HG02840 (cell line): ENCODE data around the gene INPP5A.
"Not testable (repeated sequence)": the region's sequence is repeated elsewhere in the genome, so short reads cannot be mapped to it uniquely, and the experiment has no call there.

ENCODE experiments used
- ATAC-seq: cut with Tn5 transposase; IDR thresholded peaks from one replicate; pipeline ENCODE4 v1.9.1; 2021; ENCODE audit warnings: mild to moderate bottlenecking, moderate library complexity, moderate number of reproducible peaks; ENCODE audit not compliant: unreplicated experiment, low FRiP score

INPP5A gene

GRCh38 chr10:132770061-132771021 lies 232.8 kb downstream of the INPP5A start:
- no peak for ATAC-seq

DNA sequence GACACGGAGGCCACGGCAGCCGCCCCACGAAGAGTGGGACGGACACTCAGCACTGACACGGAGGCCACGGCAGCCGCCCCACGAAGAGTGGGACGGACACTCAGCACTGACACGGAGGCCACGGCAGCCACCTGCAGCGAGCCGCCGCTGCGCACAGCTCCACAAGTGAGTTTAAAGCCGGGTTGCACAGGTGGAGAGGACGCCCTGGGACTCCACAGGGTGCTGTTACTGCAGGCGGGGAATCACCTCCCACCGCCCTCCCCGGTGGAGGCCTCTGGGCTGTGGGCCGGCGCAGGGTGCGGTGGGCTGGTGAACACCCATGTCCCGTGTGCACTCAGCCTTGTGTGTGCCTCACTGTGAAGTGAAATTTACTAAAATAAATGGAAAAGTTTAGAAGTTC lies 235.2 kb downstream of the INPP5A start:
- ATAC-seq, result not testable (repeated sequence)

- no peak for ATAC-seq
These were observed 236.8 kb downstream of the INPP5A start for GRCh38 chr10:132774181-132774901.

GRCh38 chr10:132774902-132775863 lies 237.6 kb downstream of the INPP5A start:
- no peak for ATAC-seq

DNA sequence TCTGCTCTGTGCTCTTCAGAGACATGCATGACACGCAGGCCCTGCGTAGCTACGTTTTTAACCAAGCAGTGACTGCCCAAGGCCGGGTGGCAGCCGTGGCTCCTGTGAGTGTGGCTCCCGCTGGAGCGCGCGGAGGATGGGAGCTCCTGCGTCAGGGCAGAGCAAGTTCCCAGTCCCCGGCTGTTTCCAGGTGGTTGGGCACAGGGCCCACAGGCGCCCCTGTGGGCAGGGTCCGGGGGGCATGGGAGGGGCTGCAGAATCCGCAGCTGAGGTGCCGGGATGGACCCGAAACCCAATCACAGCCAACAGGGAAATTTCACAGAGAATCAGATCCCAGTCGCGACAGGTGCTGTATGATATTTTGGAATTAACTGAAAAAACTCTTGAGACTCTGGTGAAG lies 238.6 kb downstream of the INPP5A start:
- no peak for ATAC-seq

DNA sequence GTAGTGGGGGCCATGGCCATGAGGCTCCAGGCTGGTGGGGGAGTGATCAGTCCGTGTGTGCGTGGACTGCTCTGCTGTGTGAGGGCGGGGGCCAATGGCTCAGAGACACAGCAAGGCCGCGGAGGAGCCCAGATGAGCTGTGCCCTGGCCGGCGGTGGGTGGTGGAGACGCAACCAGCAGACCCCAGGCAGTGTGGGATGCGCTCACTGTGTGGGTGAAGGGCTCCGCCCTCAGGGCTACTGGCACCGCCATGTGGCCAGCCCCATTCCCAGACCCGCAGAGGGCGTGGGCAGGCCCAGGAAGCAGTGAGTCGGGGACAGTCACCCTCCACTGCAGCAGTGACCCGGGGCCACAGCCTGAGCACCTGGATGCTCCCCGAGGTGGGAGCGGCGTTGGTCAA lies 239.2 kb downstream of the INPP5A start:
- ATAC-seq, result no peak

GRCh38 chr10:132777441-132777840 lies 239.9 kb downstream of the INPP5A start:
- ATAC-seq, result no peak

DNA sequence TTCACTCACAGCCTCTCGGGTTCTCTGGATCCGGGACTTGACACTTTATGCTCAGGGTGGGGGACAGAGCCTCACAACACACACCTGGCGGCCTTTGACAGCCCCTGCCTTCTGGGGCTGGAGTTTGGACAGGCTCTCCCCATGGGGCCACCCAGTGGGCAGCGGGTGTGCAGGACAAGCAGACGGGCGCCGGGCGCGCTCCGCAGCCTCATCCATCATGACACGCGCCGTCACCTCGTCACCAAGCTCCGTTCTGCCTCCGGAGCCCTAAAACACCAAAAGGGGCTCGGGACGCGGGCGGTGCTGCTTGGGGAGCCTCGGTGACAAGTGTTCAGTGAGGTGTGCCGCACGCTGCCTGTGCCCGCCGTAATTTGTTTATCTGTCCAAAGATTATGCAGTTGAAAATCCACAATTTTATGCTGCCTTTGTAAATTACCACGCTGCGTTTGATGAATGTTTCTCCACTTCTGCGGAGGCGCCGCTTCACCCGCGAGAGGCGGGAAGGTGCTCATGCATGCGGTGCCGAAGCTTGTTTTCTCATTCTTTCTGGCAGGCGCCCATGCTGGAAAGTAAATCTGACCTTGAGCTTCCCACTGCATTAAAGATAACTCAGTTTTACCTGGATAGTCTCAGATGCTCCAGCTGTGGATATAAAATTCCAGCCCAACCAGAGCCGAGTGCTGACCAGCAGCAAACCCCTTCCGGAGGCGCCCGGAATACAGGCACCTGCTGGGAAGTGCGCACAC lies 242.1 kb downstream of the INPP5A start:
- no peak for ATAC-seq

DNA sequence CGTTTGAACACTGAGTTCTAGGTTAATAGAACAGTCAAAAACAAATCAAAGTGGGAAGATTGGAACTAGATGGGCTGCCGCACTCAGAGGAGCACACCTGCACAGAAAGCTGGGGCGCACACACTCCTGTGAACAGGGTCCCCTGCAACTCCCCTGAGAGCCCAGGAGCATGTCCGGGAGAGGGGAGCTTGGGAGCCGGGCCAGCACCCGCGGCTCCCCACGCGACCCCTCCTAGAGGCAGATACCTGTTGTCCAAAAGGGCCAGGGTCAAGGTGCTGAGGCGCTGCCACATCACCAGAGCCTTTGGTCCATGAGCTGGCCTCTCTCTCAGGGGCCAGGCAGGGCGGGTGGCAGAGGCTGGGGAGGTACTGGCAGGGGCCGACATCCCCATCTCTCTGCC lies 242.8 kb downstream of the INPP5A start:
- ATAC-seq, result no peak

DNA sequence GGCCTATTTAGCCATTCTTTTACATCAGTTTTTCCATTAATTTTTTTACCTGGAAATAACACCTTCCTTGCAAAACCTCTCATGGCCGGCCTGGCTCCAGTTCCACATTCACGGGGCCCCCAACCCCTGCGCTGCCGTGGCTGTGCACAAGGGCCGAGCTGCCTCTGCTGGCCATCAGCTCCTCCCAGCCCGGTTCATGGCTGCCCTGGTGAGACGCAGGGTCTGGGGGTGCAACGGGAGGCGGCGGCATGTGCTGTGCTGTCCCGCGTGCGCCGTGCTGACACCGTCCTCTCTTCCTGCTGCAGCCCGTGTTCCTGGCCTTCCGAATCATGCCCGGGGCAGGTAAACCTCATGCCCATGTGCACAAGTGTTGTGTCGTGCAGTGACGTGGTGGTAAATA lies 244.0 kb downstream of the INPP5A start:
- ATAC-seq, result no peak

DNA sequence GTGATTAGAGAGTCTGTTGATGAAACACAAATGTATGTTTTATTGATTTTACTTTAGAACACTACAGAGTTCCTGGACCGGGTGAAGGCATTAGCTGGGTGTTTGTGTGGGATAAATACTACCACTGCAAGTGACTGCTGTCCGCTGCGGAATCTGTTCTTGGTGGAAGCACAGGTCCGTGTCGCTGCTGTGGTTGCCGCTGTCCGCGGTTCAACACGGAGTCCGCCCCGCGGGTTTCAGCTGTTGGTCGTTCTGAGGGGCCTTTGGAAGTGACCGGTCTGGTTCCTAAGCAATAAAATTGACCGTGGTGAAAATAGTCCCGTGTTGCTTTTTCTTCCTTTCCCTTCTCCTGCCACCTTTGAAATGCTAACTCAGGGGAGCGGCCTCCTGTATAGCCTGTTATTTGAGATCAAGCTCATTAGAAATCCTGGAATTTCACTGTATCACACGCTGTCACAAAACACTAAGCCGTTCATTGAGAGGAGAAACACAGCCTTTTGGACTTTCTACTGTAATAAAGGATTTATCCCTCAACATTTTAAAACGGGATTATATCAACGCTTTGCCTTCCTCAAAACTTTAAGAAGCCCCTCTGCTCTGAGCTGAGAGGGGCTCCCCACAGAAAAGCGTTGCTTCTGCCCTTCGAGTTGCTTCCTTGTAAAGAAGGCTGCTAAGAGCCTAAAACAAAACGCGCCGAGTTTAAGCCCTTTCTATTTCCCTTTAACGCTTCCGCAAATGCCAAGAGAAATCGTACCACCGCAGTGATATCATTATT lies 245.8 kb downstream of the INPP5A start:
- ATAC-seq, result no peak

GRCh38 chr10:132783940-132784865 lies 246.6 kb downstream of the INPP5A start:
- no peak for ATAC-seq

- no peak for ATAC-seq
These were observed 247.5 kb downstream of the INPP5A start for GRCh38 chr10:132784866-132785722.

- ATAC-seq, result no peak
These were observed 248.3 kb downstream of the INPP5A start, which contains the start of gene NKX6-2 for GRCh38 chr10:132785723-132786475. Gene NKX6-2 (minus strand): TSS chr10:132786147. CDS start chr10:132785948, 199 bp downstream.

DNA sequence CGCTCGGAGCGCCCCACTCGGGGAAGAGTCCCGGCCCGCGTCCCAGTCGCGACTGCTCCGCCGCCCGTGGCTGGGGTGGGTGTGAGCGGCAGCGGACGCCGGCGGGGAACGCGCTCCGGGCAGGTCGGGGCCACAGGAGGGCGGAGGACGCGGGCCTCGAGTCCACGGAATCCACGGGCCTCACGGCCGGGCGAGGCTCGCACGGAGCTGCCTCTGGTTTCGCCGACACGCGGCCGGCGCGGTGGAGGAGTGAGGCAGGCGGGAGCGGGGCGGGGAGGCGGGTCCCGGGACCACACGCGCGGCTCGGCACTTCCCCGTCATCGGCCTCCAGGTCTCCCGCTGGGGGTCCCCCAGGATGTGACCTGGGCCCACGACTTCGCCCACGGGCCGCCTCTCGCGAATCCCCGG lies 248.9 kb downstream of the INPP5A start:
- no peak for ATAC-seq

- no peak for ATAC-seq
These were observed 249.4 kb downstream of the INPP5A start for GRCh38 chr10:132786884-132787494.
